ENCODE results near the gene TTC39C.

- no peak for TF ChIP-seq CTCF (IDR thresholded peaks at IDR 0.05; ENCODE audit: poor library complexity)
- no peak for TF ChIP-seq EZH2 (IDR thresholded peaks at IDR 0.05; ENCODE audit: borderline replicate concordance)
- TF ChIP-seq EZH2phosphoT487 (IDR thresholded peaks at IDR 0.05; ENCODE audit: low read depth, severe bottlenecking, unreplicated experiment): no peak
These were observed 62.4 kb downstream of the TTC39C start for GRCh38 chr18:24076950-24077349.
